ENCODE measurements around the gene RER1.

Gene RER1

DNA sequence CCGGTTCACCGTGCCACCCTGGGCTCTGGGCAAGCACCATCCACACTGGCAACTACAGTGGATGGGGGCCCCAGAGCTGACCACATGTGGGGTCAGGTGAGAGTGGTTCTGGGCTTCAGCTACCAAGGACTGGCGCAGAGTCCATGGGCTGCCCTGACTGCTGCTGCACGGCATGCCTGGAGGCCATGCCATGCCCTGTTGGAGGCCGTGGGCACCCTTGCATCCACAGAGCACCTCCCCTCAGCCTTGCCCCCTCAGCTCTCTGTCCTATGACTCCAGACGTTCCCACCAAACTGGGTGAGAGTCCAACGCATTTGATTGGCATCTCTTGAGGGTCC lies 15.7 kb upstream of the RER1 start:
- H3K4me3 ChIP-seq (ENCODE audit: low read depth in 1 of 2, low read length in 2 of 2) = no peak overlapping the region
- peaks cover 2% of the 10 kb centered on the region; the same call in 1 of the 2 replicates for H4K20me1 ChIP-seq (ENCODE audit: insufficient read depth, low read length)
- DNase-seq (no peak), ATAC-seq (ENCODE audit: insufficient read depth, low read depth) (no peak)
- H3K36me3 ChIP-seq (ENCODE audit: insufficient read depth, low read length) = no peaks in the 10 kb centered on the region
- no peak overlapping the region for H3K27ac ChIP-seq (ENCODE audit: low read length)
- no peak overlapping the region for H3K4me2 ChIP-seq (ENCODE audit: insufficient read depth, low read length)
- TF ChIP-seq EZH2 (IDR thresholded peaks at IDR 0.05; ENCODE audit: borderline replicate concordance, low read depth, low read length, severe bottlenecking) = no peak
- H3K27me3 ChIP-seq (ENCODE audit: insufficient read depth, low read length, poor library complexity) = no peaks in the 10 kb centered on the region
- no peaks in the 10 kb centered on the region for H3K79me2 ChIP-seq (ENCODE audit: insufficient read depth, low read length)
- no peak overlapping the region for H2AFZ ChIP-seq (ENCODE audit: low read depth, low read length)
- H3K9me3 ChIP-seq (ENCODE audit: insufficient read depth, low read length, severe bottlenecking) = no peaks in the 10 kb centered on the region
- H3K9ac ChIP-seq (ENCODE audit: low read depth, low read length) = no peak overlapping the region
- no peaks in the 10 kb centered on the region for H3K4me1 ChIP-seq (ENCODE audit: insufficient read depth, low read length)

DNA sequence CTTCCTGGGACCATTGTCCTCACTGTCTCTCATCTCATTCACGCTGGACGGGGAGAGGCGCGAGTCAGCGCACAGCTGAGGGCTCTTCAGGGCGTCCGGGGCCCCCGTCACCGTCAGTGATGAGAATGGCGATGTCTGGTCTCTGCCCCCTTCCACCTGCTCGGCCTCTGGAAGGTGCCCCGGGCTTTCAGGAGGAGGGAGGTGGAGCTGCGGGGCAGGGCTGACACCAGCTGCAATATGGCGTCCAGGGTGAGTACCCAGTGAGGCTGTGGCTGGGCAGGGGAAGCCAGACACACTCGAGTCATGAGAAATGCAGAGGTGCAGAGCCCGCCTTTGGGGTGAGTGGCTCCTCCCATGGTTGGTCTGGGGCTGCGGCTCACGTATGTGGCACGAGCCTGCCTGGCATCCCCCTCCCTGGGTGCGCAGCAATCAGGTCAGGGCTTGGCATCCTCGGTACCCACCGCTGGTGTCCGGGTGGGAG lies 15.3 kb upstream of the RER1 start:
- Histone ChIP-seq H3K9me3 (ENCODE audit: insufficient read depth, low read length, severe bottlenecking) (no peaks in the 10 kb centered on the region), H4K20me1 (ENCODE audit: insufficient read depth, low read length) (peaks cover 6% of the 10 kb centered on the region; the same call in 1 of the 2 replicates), H3K4me1 (ENCODE audit: insufficient read depth, low read length) (no peaks in the 10 kb centered on the region), H3K36me3 (ENCODE audit: insufficient read depth, low read length) (no peaks in the 10 kb centered on the region), H3K4me3 (ENCODE audit: low read depth in 1 of 2, low read length in 2 of 2) (no peak overlapping the region), H3K79me2 (ENCODE audit: insufficient read depth, low read length) (no peaks in the 10 kb centered on the region), H2AFZ (ENCODE audit: low read depth, low read length) (no peak overlapping the region), H3K4me2 (ENCODE audit: insufficient read depth, low read length) (no peak overlapping the region), H3K9ac (ENCODE audit: low read depth, low read length) (no peak overlapping the region), H3K27ac (ENCODE audit: low read length) (no peak overlapping the region), H3K27me3 (ENCODE audit: insufficient read depth, low read length, poor library complexity) (no peaks in the 10 kb centered on the region)
- ATAC-seq (ENCODE audit: insufficient read depth, low read depth) (no peak), DNase-seq (no peak)
- no peak for TF ChIP-seq EZH2 (IDR thresholded peaks at IDR 0.05; ENCODE audit: borderline replicate concordance, low read depth, low read length, severe bottlenecking)
- TF ChIP-seq, protein P1, sequence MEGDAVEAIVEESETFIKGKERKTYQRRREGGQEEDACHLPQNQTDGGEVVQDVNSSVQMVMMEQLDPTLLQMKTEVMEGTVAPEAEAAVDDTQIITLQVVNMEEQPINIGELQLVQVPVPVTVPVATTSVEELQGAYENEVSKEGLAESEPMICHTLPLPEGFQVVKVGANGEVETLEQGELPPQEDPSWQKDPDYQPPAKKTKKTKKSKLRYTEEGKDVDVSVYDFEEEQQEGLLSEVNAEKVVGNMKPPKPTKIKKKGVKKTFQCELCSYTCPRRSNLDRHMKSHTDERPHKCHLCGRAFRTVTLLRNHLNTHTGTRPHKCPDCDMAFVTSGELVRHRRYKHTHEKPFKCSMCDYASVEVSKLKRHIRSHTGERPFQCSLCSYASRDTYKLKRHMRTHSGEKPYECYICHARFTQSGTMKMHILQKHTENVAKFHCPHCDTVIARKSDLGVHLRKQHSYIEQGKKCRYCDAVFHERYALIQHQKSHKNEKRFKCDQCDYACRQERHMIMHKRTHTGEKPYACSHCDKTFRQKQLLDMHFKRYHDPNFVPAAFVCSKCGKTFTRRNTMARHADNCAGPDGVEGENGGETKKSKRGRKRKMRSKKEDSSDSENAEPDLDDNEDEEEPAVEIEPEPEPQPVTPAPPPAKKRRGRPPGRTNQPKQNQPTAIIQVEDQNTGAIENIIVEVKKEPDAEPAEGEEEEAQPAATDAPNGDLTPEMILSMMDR (IDR thresholded peaks at IDR 0.05; ENCODE audit: borderline replicate concordance, extremely low read depth, low read length, poor library complexity, severe bottlenecking) = no peak

DNA sequence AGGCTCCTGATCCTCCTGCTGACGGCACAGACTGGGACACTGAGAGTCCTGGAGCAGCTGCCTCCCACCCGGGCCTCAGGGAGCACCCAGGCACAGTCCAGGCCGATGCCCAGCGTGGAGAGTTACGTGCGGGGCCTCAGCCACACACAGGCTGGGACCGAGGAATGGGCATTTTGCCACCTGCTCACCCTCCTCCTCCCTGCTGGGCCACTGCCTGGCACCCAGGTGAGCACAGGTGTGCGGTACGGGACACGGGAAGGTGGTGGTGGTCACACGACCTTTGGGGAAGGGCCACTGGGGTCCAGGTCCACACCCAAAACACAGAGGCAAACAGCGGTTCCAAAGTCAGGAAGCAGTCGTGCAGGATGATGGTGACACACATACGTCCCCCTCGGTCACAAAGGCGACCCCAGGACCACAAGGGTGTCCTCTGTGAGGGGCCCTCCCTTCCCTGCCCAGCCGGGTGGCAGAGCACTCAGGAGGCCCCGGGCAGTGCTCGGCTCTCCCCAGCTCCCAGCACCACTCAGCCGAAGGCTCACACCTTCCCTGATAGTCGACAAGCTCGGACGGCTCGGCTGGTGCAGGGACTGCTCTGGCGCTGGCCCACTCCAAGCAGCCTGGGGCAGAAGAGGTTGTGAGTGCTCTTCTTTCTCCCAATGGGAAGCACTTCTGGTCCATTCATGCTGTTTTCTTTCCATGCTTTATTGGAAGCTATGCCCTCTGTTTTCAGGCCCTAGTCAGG lies 14.5 kb upstream of the RER1 start:
- H3K27me3 ChIP-seq (ENCODE audit: insufficient read depth, low read length, poor library complexity) = no peaks in the 10 kb centered on the region

More for the DNA sequence above, 14.5 kb upstream of the RER1 start:
- H3K4me2 ChIP-seq (ENCODE audit: insufficient read depth, low read length) = no peak overlapping the region
- H3K27ac ChIP-seq (ENCODE audit: low read length) = no peak overlapping the region
- no peaks in the 10 kb centered on the region for H3K9me3 ChIP-seq (ENCODE audit: insufficient read depth, low read length, severe bottlenecking)
- ATAC-seq (ENCODE audit: insufficient read depth, low read depth) (no peak), DNase-seq (no peak)
- peaks cover 10% of the 10 kb centered on the region for H4K20me1 ChIP-seq (ENCODE audit: insufficient read depth, low read length)
- TF ChIP-seq, protein P1 (IDR thresholded peaks at IDR 0.05; ENCODE audit: borderline replicate concordance, extremely low read depth, low read length, poor library complexity, severe bottlenecking) = no peak
- TF ChIP-seq EZH2 (IDR thresholded peaks at IDR 0.05; ENCODE audit: borderline replicate concordance, low read depth, low read length, severe bottlenecking) = no peak
- no peak overlapping the region for H2AFZ ChIP-seq (ENCODE audit: low read depth, low read length)
- H3K9ac ChIP-seq (ENCODE audit: low read depth, low read length) = no peak overlapping the region
- no peaks in the 10 kb centered on the region for H3K79me2 ChIP-seq (ENCODE audit: insufficient read depth, low read length)
- H3K4me1 ChIP-seq (ENCODE audit: insufficient read depth, low read length) = no peaks in the 10 kb centered on the region; the same call in 1 of the 2 replicates
- no peaks in the 10 kb centered on the region for H3K36me3 ChIP-seq (ENCODE audit: insufficient read depth, low read length)
- H3K4me3 ChIP-seq (ENCODE audit: low read depth in 1 of 2, low read length in 2 of 2) = no peak overlapping the region
